Testis (tissue), 2 donors: Measurements from ENCODE around the gene MOB2.

Experiments used
- CTCF ChIP-seq, 3 experiments: fragments of 450-650 bp in 2 of 3; fragments of 200-600 bp in 1 of 3; sonication (generic) in 1 of 3; IDR thresholded peaks; one replicate each; pipeline ENCODE4 v1.5.1; 2016 to 2019; ENCODE audit warnings: antibody characterized with exemption in 3 of 3, mild to moderate bottlenecking in 2 of 3, moderate library complexity in 1 of 3
- POLR2A ChIP-seq: fragments of 450-650 bp; IDR thresholded peaks from one replicate; pipeline ENCODE4 v1.6.1; 2017; ENCODE audit warnings: antibody characterized with exemption, mild to moderate bottlenecking, moderate library complexity

- TF ChIP-seq CTCF (IDR thresholded peaks at IDR 0.05) (no peak), POLR2A (no peak)
Observed at GRCh38 chr11:1504138-1504537, 17.6 kb upstream of the MOB2 start.
